IPS DF 4.7 (cell line): ENCODE data around the gene CTR9.
"Not testable (repeated sequence)": the region's sequence is repeated elsewhere in the genome, so short reads cannot be mapped to it uniquely, and the experiment has no call there.

Source experiments
- DNase-seq: peaks from one replicate; pipeline ENCODE4 v3.0.0-alpha.2; 2013; ENCODE audit warnings: low spot score; ENCODE audit errors: extremely low read depth

Gene CTR9

DNA sequence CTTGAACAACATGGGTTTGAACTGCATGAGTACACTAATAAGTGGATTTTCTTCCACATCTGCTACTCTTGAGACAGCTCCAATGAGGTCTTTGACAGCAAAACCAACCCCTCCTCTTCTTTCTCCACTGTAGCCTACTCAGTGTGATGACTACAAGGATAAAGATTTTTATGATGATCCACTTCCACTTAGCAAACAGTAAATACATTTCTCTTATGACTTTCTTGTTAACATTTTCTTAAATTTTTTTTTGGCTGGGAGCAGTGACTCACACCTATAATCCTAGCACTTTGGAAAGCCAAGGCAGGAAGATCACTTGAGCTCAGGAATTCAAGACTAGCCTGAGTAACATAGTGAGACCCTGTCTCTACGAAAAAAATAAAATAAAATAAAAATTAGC, 67.5 kb downstream of the CTR9 start:
- DNase-seq, result no peak

DNA sequence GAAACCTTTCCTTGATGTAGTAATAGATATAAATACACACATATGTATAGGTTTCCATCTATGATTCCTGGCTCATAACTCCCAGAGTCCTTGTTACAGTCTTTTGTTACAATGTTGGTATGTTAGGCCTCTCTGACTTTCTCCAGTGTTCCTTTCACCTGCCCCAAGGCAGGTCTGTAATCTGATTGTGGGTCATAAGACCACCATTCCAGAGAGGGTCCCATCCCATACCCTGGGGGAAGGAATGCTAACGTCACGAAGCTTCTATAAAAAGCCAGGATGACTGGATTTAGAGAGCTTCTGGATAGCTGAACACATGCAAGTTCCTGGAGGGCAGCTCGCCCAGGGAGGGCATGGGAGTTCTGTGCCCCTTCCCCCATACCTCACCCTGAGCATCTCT, 71.4 kb downstream of the CTR9 start:
- not testable (repeated sequence) for DNase-seq

DNA sequence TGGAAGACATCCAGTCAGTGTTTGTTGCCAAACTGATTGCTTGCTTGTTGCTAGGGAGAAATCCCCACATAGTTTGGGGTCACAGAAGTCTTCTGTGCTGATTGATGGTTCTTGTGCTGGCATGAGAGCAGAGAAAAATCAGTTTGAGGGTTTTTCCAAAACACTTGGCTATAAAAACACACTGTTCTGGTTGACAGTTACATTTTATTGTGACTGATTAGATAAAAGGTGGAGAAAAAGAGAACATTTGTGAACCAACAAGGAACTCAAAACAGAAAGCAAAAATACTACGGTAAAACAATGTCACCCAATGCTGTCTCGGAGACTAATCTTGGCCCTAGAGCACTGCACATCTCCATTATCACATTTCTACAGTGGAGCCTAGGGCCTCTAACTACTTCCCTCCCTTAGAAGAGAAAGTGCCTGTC, 72.1 kb downstream of the CTR9 start:
- no peak for DNase-seq

DNA sequence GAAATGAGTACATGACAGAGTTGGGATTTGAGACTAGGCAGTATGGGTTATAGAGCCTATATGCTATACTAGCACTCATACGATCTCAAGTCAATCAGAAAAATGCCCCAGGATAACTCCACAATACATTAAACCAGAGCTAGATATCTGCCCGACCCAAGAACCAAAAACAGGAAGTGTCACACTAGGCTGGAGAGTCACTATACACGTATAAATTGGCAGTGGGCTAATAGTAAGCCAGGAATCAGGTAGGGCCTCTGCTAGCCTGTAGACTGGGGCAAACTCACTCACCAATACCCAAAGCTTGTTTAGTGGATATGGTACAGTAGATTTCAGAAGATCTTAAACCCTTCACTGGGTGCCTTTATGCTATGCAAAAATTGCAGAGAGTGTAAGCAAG, 73.8 kb downstream of the CTR9 start:
- no peak for DNase-seq

DNA sequence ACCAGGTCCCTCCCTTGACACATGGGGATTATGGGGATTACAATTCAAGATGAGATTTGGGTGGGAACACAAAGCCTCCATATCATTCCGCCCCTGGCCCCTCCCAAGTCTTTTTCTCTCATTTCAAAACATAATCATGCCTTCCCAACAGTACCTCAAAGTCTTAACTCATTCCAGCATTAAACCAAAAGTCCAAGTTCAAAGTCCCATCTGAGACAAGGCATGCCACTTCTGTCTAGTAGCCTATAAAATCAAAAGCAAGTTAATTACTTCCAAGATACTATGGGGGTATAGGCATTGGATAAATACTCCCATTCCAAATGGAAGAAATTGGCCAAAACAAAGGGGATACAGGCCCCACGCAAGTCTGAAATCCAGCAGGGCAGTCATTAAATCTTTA, 77.4 kb downstream of the CTR9 start:
- DNase-seq, result no peak

DNA sequence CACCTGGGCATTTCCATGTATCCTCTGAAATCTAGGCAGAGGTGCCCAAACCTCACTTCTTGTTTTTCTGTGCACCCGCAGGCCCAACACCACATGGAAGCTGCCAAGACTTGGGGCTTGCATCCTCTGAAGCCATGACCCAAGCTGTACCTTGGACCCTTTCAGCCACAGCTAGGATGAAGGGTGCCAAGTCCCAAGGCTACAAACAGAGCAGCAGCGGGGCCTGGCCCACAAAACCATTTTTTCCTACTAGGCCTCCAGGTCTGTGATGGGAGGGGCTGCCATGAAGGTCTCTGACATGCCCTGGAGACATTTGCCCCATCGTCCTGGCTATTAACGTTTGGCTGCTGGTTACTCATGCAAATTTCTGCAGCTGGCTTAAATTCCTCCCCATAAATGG, 78.1 kb downstream of the CTR9 start:
- no peak for DNase-seq
